IMR-90 (cell line): ENCODE results near the gene FAM114A2. TPM values are rescaled to one million over a fixed set of nuclear protein-coding genes. Genes with fewer than 3 reads are reported as not detected.
A peak's percentile ranks its signal among the peaks of the same experiment; 100 is the strongest.

Source experiments
- ATAC-seq: fragments of 200-7000 bp; cut with Tn5 transposase; 2 replicates; pipeline ENCODE4 v1.9.1; 2020; ENCODE audit warnings: low read depth, mild to moderate bottlenecking, moderate library complexity
- BruUV-seq: library from RNA; stranded (reverse); fragments of 400-500 nt; replicated peaks from 2 replicates; lab custom pipeline; 2021; lab: Mats Ljungman, UMichigan
- CTCF ChIA-PET: fragments of 300-600 bp; formaldehyde crosslinking; extraction: SDS; loops from one replicate; lab custom pipeline; 2021; ENCODE audit warnings: antibody characterized with exemption; lab: Yijun Ruan, JAX
- POLR2A ChIA-PET: fragments of 300-600 bp; sonication (Branson Sonifier 250); formaldehyde crosslinking; loops from one replicate; lab custom pipeline; 2022; ENCODE audit warnings: antibody characterized with exemption; ENCODE audit not compliant: unreplicated experiment; lab: Charles Lee
- DNase-seq: peaks from one replicate; pipeline ENCODE4 v3.0.0; 2013
- H2AFZ ChIP-seq: replicated peaks from 2 replicates; pipeline ENCODE3; 2013; ENCODE audit warnings: low read length, mild to moderate bottlenecking; ENCODE audit not compliant: poor library complexity
- H2AK5ac ChIP-seq: 2 replicates; pipeline ENCODE4 v1.6.1; 2013; ENCODE audit warnings: low read depth, low read length, inconsistent platforms
- H2AK9ac ChIP-seq: replicated peaks from 2 replicates; pipeline ENCODE3; 2013; ENCODE audit warnings: mild to moderate bottlenecking, low read depth, low read length, moderate library complexity; ENCODE audit not compliant: poor library complexity
- H2BK120ac ChIP-seq: 2 replicates; pipeline ENCODE4 v1.6.1; 2013; ENCODE audit warnings: low read depth, low read length, inconsistent platforms
- H2BK15ac ChIP-seq: 3 replicates; pipeline ENCODE4 v1.6.1; 2013; ENCODE audit warnings: low read depth, low read length, inconsistent platforms
- H2BK20ac ChIP-seq: 2 replicates; pipeline ENCODE4 v1.6.1; 2013; ENCODE audit warnings: low read depth, mild to moderate bottlenecking, inconsistent platforms, low read length, moderate library complexity
- H2BK5ac ChIP-seq: 2 replicates; pipeline ENCODE4 v1.6.1; 2013; ENCODE audit warnings: mild to moderate bottlenecking, low read depth, low read length, inconsistent platforms; ENCODE audit not compliant: poor library complexity, severe bottlenecking
- H3K14ac ChIP-seq: replicated peaks from 2 replicates; pipeline ENCODE4 v1.6.1; 2013; ENCODE audit warnings: low read depth, low read length, inconsistent platforms
- H3K18ac ChIP-seq: 2 replicates; pipeline ENCODE4 v1.6.1; 2013; ENCODE audit warnings: low read depth, low read length, control low read depth
- H3K23ac ChIP-seq: 2 replicates; pipeline ENCODE4 v1.6.1; 2013; ENCODE audit warnings: low read depth, low read length, inconsistent platforms
- H3K27ac ChIP-seq: 2 replicates; pipeline ENCODE4 v1.5.1; 2013; ENCODE audit warnings: mild to moderate bottlenecking, control low read depth, low read length; ENCODE audit not compliant: insufficient read depth
- H3K27me3 ChIP-seq: 2 replicates; pipeline ENCODE4 v1.6.1; 2013; ENCODE audit warnings: low read length; ENCODE audit not compliant: control insufficient read depth, insufficient read depth
- H3K36me3 ChIP-seq: 2 replicates; pipeline ENCODE4 v1.6.1; 2013; ENCODE audit warnings: low read length, mixed read lengths; ENCODE audit not compliant: control insufficient read depth, insufficient read depth
- H3K4ac ChIP-seq: 2 replicates; pipeline ENCODE4 v1.6.1; 2013; ENCODE audit warnings: low read depth, low read length, inconsistent platforms
- H3K4me1 ChIP-seq: 2 replicates; pipeline ENCODE4 v1.6.1; 2013; ENCODE audit warnings: low read length, mixed read lengths; ENCODE audit not compliant: control insufficient read depth, insufficient read depth
- H3K4me2 ChIP-seq: 2 replicates; pipeline ENCODE4 v1.6.1; 2013; ENCODE audit warnings: low read depth, mild to moderate bottlenecking, control low read depth, low read length, moderate library complexity
- H3K4me3 ChIP-seq: 2 replicates; pipeline ENCODE4 v1.5.1; 2013; ENCODE audit warnings: low read depth, mild to moderate bottlenecking, control low read depth, low read length, moderate library complexity; ENCODE audit not compliant: insufficient read depth
- H3K56ac ChIP-seq: 2 replicates; pipeline ENCODE4 v1.6.1; 2013; ENCODE audit warnings: low read length, inconsistent platforms; ENCODE audit not compliant: insufficient read depth; ENCODE audit errors: extremely low read depth
- H3K79me1 ChIP-seq, 2 experiments: 2 replicates each; pipeline ENCODE4 v1.6.1; 2013; ENCODE audit warnings: low read length in 2 of 2, inconsistent platforms in 1 of 2, low read depth in 1 of 2
- H3K9ac ChIP-seq: 2 replicates; pipeline ENCODE4 v1.6.1; 2013; ENCODE audit warnings: low read depth, low read length, control low read depth
- H3K9me1 ChIP-seq: 2 replicates; pipeline ENCODE4 v1.6.1; 2013; ENCODE audit warnings: low read length, inconsistent platforms; ENCODE audit not compliant: insufficient read depth
- H3K9me3 ChIP-seq: 2 replicates; pipeline ENCODE4 v1.6.1; 2013; ENCODE audit warnings: low read length; ENCODE audit not compliant: control insufficient read depth, insufficient read depth
- H4K20me1 ChIP-seq: 2 replicates; pipeline ENCODE4 v1.6.1; 2013; ENCODE audit warnings: low read length, inconsistent platforms; ENCODE audit not compliant: insufficient read depth
- H4K5ac ChIP-seq: 2 replicates; pipeline ENCODE4 v1.6.1; 2013; ENCODE audit warnings: mild to moderate bottlenecking, low read depth, low read length, control low read depth
- H4K8ac ChIP-seq, 2 experiments: 2 replicates each; pipeline ENCODE4 v1.6.1; 2013; ENCODE audit warnings: low read depth in 2 of 2, low read length in 2 of 2, control low read depth in 1 of 2, inconsistent platforms in 1 of 2
- H4K91ac ChIP-seq: 2 replicates; pipeline ENCODE4 v1.6.1; 2013; ENCODE audit warnings: low read depth, low read length, inconsistent platforms; ENCODE audit not compliant: insufficient read depth
- CHD1 ChIP-seq: IDR thresholded peaks from 2 replicates; pipeline ENCODE4 v1.6.1; 2012; ENCODE audit warnings: low read depth, low read length, improper control_type of control experiment
- FOS ChIP-seq: fragments of 150-350 bp; IDR thresholded peaks from 2 replicates; pipeline ENCODE4 v1.6.1; 2016; ENCODE audit warnings: low read depth, low read length
- MAFK ChIP-seq: IDR thresholded peaks from 2 replicates; pipeline ENCODE4 v1.6.1; 2012; ENCODE audit warnings: low read depth, low read length, improper control_type of control experiment
- MAZ ChIP-seq: IDR thresholded peaks from 2 replicates; pipeline ENCODE4 v1.6.1; 2012; ENCODE audit warnings: low read depth, mild to moderate bottlenecking, low read length, improper control_type of control experiment, moderate library complexity, borderline replicate concordance
- POLR2A ChIP-seq: IDR thresholded peaks from 2 replicates; pipeline ENCODE4 v1.6.1; 2012; ENCODE audit warnings: mild to moderate bottlenecking, low read depth, low read length
- RCOR1 ChIP-seq: IDR thresholded peaks from 2 replicates; pipeline ENCODE4 v1.6.1; 2012; ENCODE audit warnings: mild to moderate bottlenecking, low read length, improper control_type of control experiment; ENCODE audit not compliant: insufficient replicate concordance
- WGBS, 2 experiments: methylation state at CpG; one replicate each; pipeline versions ENCODE4 v1.1.5 to v1.1.7; 2013; ENCODE audit warnings: missing lambda C conversion rate in 2 of 2; ENCODE audit not compliant: insufficient read length in 1 of 2; ENCODE audit errors: extremely low coverage in 2 of 2; 5-methylcytosine and 5-hydroxymethylcytosine counted together
- dilution Hi-C: fragments of 300-500 bp; cut with HindIII; formaldehyde crosslinking; loops from one replicate; pipeline ENCODE4 v1.14.3; 2018; ENCODE audit warnings: low sequenced_read_pairs; ENCODE audit not compliant: unreplicated experiment
- in situ Hi-C: fragments of 300-500 bp; cut with MboI; formaldehyde crosslinking; loops from 3 replicates; pipeline ENCODE4 v1.14.3; 2019; ENCODE audit warnings: low sequenced_read_pairs, inconsistent platforms, mixed read lengths
- intact Hi-C: fragments of 100-400 bp; cut with micrococcal nuclease; formaldehyde crosslinking; loops from 2 replicates; pipeline ENCODE4 v1.10.0; 2022
- polyA plus RNA-seq, 3 experiments: library from polyadenylated mRNA; depleted of rRNA; stranded (reverse); fragments of >200 nt; gene quantifications; 2 replicates each; pipeline ENCODE4 v1.2.3, GENCODE V29; 2012; ENCODE audit warnings: low replicate concordance in 1 of 3
- total RNA-seq: library from RNA; depleted of rRNA; stranded (reverse); fragments of >200 nt; gene quantifications from 2 replicates; pipeline ENCODE4 v1.2.3, GENCODE V29; 2012
- TF ChIP-seq, protein P1 (sequence below): conservative IDR thresholded peaks from 2 replicates; pipeline ENCODE4 v1.5.1; 2012; ENCODE audit warnings: mild to moderate bottlenecking, low read depth, low read length, improper control_type of control experiment
- TF ChIP-seq, protein P2 (sequence below): fragments of 150-350 bp; IDR thresholded peaks from 2 replicates; pipeline ENCODE4 v1.6.1; 2017; ENCODE audit warnings: mild to moderate bottlenecking, antibody characterized with exemption, low read length, low read depth

FAM114A2 gene
- total and polyA plus RNA-seq, 2 of the 4 experiments (the other 2 are of a cell fraction) = 13.2 to 41.2 TPM

DNA sequence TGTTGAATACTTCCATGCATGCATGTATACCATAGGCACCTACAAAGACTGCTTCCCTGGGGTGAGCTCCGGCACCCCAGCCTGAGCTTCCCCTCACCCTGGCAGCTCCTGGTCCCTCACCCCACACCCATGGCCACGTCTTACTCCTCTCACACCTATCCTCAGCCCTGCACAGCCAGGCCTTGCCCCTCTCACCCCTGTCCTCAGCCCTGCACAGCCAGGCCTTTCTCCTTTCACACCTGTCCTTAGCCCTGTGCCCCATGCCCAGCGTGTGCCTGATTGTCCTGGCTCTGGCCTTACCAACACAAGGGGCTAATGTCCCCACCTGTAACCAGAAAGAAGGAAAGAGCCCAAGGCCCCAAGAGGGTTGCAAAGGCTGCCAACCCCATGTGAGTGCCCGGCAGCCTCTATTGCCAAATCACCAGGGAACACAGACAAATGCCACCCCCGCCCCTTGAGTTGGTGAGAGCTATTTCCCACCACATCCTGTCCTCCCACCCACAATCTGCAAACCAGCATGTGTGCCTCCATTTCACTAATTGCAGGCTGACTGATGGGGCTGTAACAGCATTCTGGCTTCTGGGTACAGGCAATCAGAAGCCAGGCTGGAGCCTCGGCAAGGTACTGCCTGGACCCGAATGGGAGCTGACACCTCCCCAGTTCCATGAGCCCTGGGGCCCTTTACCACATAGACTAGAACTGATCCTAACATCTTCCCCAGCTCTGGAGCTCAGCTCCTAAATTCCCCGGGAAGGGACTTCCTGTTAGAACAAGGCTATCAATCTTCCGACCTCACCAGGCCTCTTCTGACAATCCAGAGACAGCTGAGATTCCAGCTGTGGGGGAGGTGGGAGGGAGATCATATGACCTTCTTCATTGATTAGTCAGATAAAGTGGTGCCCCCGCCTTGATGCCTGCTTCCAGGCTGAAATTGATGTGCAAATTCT lies 78.2 kb downstream of the FAM114A2 start:
- no peak overlapping the region for H3K4me3 ChIP-seq
- CTCF ChIA-PET = interaction anchor here (0.7 to 1.4 kb wide), 3 partner anchors 14 to 1428 kb away, joined by 4 to 5 read pairs (median 4); no protein-coding TSS in a partner anchor
- peak overlapping the region; percentile 23 to 29; a peak in 2 of 4 replicates for H4K8ac ChIP-seq
- H3K9me1 ChIP-seq = peaks cover 3% of the 10 kb centered on the region; the same call in 1 of the 2 replicates
- no peak overlapping the region for H3K14ac ChIP-seq
- no peak overlapping the region for H3K9ac ChIP-seq
- H2BK120ac ChIP-seq = peak overlapping the region; percentile 78
- in situ Hi-C loops (loop anchor here (10.0 kb wide), 1 partner anchor 476 kb away; no protein-coding TSS in a partner anchor), dilution Hi-C loops (no loop called here), intact Hi-C loops (loop anchor here (10.0 kb wide), 2 partner anchors 246 to 1816 kb away; no protein-coding TSS in a partner anchor)
- peaks cover 17% of the 10 kb centered on the region for H3K4me1 ChIP-seq
- peak overlapping the region; percentile 38; the same call in 1 of the 2 replicates for H4K5ac ChIP-seq
- H3K4me2 ChIP-seq = no peak overlapping the region
- peak overlapping the region; percentile 59 for H2AFZ ChIP-seq
- H3K27me3 ChIP-seq = no peaks in the 10 kb centered on the region
- H4K91ac ChIP-seq = peak overlapping the region; percentile 81
- ATAC-seq (no peak; the same call in 1 of the 2 replicates), DNase-seq (no peak)
- H2AK9ac ChIP-seq = peak overlapping the region; percentile 68
- H3K18ac ChIP-seq = peak overlapping the region; percentile 75
- POLR2A ChIA-PET = no interaction called here
- no peaks in the 10 kb centered on the region for H4K20me1 ChIP-seq
- TF ChIP-seq MAZ = no peak
- no peak for TF ChIP-seq RCOR1
- TF ChIP-seq MAFK = no peak
- TF ChIP-seq POLR2A = no peak
- TF ChIP-seq, protein P1, sequence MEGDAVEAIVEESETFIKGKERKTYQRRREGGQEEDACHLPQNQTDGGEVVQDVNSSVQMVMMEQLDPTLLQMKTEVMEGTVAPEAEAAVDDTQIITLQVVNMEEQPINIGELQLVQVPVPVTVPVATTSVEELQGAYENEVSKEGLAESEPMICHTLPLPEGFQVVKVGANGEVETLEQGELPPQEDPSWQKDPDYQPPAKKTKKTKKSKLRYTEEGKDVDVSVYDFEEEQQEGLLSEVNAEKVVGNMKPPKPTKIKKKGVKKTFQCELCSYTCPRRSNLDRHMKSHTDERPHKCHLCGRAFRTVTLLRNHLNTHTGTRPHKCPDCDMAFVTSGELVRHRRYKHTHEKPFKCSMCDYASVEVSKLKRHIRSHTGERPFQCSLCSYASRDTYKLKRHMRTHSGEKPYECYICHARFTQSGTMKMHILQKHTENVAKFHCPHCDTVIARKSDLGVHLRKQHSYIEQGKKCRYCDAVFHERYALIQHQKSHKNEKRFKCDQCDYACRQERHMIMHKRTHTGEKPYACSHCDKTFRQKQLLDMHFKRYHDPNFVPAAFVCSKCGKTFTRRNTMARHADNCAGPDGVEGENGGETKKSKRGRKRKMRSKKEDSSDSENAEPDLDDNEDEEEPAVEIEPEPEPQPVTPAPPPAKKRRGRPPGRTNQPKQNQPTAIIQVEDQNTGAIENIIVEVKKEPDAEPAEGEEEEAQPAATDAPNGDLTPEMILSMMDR = no peak
- no peak for TF ChIP-seq CHD1
- TF ChIP-seq, protein P2, sequence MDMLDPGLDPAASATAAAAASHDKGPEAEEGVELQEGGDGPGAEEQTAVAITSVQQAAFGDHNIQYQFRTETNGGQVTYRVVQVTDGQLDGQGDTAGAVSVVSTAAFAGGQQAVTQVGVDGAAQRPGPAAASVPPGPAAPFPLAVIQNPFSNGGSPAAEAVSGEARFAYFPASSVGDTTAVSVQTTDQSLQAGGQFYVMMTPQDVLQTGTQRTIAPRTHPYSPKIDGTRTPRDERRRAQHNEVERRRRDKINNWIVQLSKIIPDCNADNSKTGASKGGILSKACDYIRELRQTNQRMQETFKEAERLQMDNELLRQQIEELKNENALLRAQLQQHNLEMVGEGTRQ = no peak
- TF ChIP-seq FOS = no peak
- H2BK15ac ChIP-seq = no peak overlapping the region
- H3K9me3 ChIP-seq = no peaks in the 10 kb centered on the region
- BruUV-seq = no TSS peak
- H3K56ac ChIP-seq = no peak overlapping the region
- 61% methylated on average over 3 of the region's 10 CpGs; no CpG with 5 or more reads in 1 of the 2 experiments for WGBS, 2 experiments
- no peak overlapping the region for H2AK5ac ChIP-seq
- peak overlapping the region; percentile 10; the same call in 1 of the 2 replicates for H3K27ac ChIP-seq
- no peak overlapping the region for H3K23ac ChIP-seq
- no peaks in the 10 kb centered on the region for H3K36me3 ChIP-seq
- H3K79me1 ChIP-seq = no peaks in the 10 kb centered on the region
- H2BK5ac ChIP-seq = no peak overlapping the region
- H2BK20ac ChIP-seq = peak overlapping the region; percentile 74
- H3K4ac ChIP-seq = peak overlapping the region; percentile 70
